GM12878 (cell line): ENCODE data around the gene ANO9. TPM values are rescaled to one million over a fixed set of nuclear protein-coding genes. Genes with fewer than 3 reads are reported as not detected.

Experiments
- ATAC-seq: fragments of 200-7000 bp; cut with Tn5 transposase; 3 replicates; pipeline ENCODE4 v1.9.1; 2020; ENCODE audit warnings: mild to moderate bottlenecking, moderate library complexity
- BruUV-seq: library from RNA; stranded (reverse); fragments of 400-500 nt; replicated peaks from 2 replicates; lab custom pipeline; 2021; lab: Mats Ljungman, UMichigan
- CTCF ChIA-PET: fragments of 300-600 bp; sonication (Branson Sonifier 250); formaldehyde crosslinking; extraction: SDS; loops from one replicate; lab custom pipeline; 2021; ENCODE audit warnings: inconsistent platforms; lab: Yijun Ruan, JAX
- POLR2A ChIA-PET: fragments of 350-600 bp; formaldehyde crosslinking; extraction: SDS; loops from one replicate; lab custom pipeline; 2021; ENCODE audit warnings: inconsistent platforms; lab: Charles Lee
- RAD21 ChIA-PET: fragments of 300-600 bp; sonication (Branson Sonifier 250); formaldehyde crosslinking; loops from one replicate; lab custom pipeline; 2023; ENCODE audit warnings: antibody characterized with exemption; ENCODE audit not compliant: unreplicated experiment; lab: Charles Lee
- SMC1A ChIA-PET: fragments of 300-600 bp; sonication (Branson Sonifier 250); formaldehyde crosslinking; loops from one replicate; lab custom pipeline; 2023; ENCODE audit not compliant: unreplicated experiment, uncharacterized antibody; lab: Charles Lee
- DNase-seq: peaks from one replicate; pipeline ENCODE4 v3.0.0-alpha.2; 2011; ENCODE audit warnings: low read depth, low spot score
- FAIRE-seq: peaks from 3 replicates; lab custom pipeline; 2011; peaks lifted over from hg19 to GRCh38; lab: Jason Lieb, UNC
- H2AFZ ChIP-seq: 2 replicates; pipeline ENCODE4 v1.6.0; 2011; ENCODE audit warnings: low read depth, low read length, control low read depth; ENCODE audit not compliant: control insufficient read depth
- H3K27ac ChIP-seq: 2 replicates; pipeline ENCODE4 v1.5.1; 2011; ENCODE audit warnings: control low read depth; ENCODE audit not compliant: control insufficient read depth, insufficient read depth
- H3K27me3 ChIP-seq, 2 experiments: replicated peaks in 1 of 2; 2 replicates each; pipeline versions ENCODE4 v1.6.0 to v1.6.1; 2011; ENCODE audit warnings: low read length in 1 of 2; ENCODE audit not compliant: control insufficient read depth in 2 of 2, insufficient read depth in 2 of 2
- H3K36me3 ChIP-seq, 2 experiments: 2 replicates each; pipeline ENCODE4 v1.5.1; 2011; ENCODE audit warnings: low read length in 1 of 2; ENCODE audit not compliant: control insufficient read depth in 2 of 2, insufficient read depth in 2 of 2
- H3K4me1 ChIP-seq: 2 replicates; pipeline ENCODE4 v1.6.1; 2011; ENCODE audit warnings: mild to moderate bottlenecking, low read length, moderate library complexity, mixed read lengths; ENCODE audit not compliant: control insufficient read depth, insufficient read depth
- H3K4me2 ChIP-seq: 2 replicates; pipeline ENCODE4 v1.6.0; 2011; ENCODE audit warnings: control low read depth; ENCODE audit not compliant: control insufficient read depth, insufficient read depth
- H3K4me3 ChIP-seq: fragments of 200-600 bp; sonication (generic); 2 replicates; pipeline ENCODE4 v1.5.1; 2016
- H3K79me2 ChIP-seq: 2 replicates; pipeline ENCODE4 v1.6.0; 2011; ENCODE audit warnings: low read length; ENCODE audit not compliant: control insufficient read depth, insufficient read depth
- H3K9ac ChIP-seq: 2 replicates; pipeline ENCODE4 v1.8.0; 2011; ENCODE audit warnings: low read length, control low read depth, mixed read lengths; ENCODE audit not compliant: control insufficient read depth, insufficient read depth
- H3K9me3 ChIP-seq: replicated peaks from 3 replicates; pipeline ENCODE4 v1.5.1; 2011; ENCODE audit warnings: mild to moderate bottlenecking, low read length; ENCODE audit not compliant: control insufficient read depth, insufficient read depth
- H4K20me1 ChIP-seq: 2 replicates; pipeline ENCODE4 v1.6.0; 2011; ENCODE audit not compliant: control insufficient read depth, insufficient read depth
- ATF2 ChIP-seq: IDR thresholded peaks from 2 replicates; pipeline ENCODE4 v1.6.1; 2012; ENCODE audit warnings: low read length, inconsistent platforms
- BCLAF1 ChIP-seq: fragments of 450-650 bp; IDR thresholded peaks from 2 replicates; pipeline ENCODE4 v1.6.1; 2017; ENCODE audit warnings: antibody characterized with exemption, mild to moderate bottlenecking, moderate library complexity
- E2F8 ChIP-seq: fragments of 450-650 bp; IDR thresholded peaks from 2 replicates; pipeline ENCODE4 v1.6.1; 2018; ENCODE audit warnings: mild to moderate bottlenecking, low read depth, moderate library complexity; ENCODE audit not compliant: partially characterized antibody
- HDGF ChIP-seq: fragments of 450-650 bp; IDR thresholded peaks from 2 replicates; pipeline ENCODE4 v1.6.1; 2016; ENCODE audit warnings: antibody characterized with exemption
- SUPT20H ChIP-seq: IDR thresholded peaks from 2 replicates; pipeline ENCODE4 v1.6.1; 2011; ENCODE audit warnings: low read depth, mild to moderate bottlenecking, low read length, moderate library complexity, borderline replicate concordance; ENCODE audit not compliant: control insufficient read depth
- USF2 ChIP-seq: IDR thresholded peaks from 2 replicates; pipeline ENCODE4 v1.6.1; 2011; ENCODE audit warnings: low read depth, low read length, improper control_type of control experiment, borderline replicate concordance
- WGBS: methylation state at CpG from one replicate; pipeline ENCODE4 v1.1.6; 2016; ENCODE audit warnings: low lambda C conversion rate; ENCODE audit not compliant: insufficient replicate concordance, insufficient coverage; ENCODE audit errors: missing lambda C conversion rate; 5-methylcytosine and 5-hydroxymethylcytosine counted together
- in situ Hi-C: fragments of 300-500 bp; cut with MboI; formaldehyde crosslinking; loops from 9 replicates; pipeline ENCODE4 v1.14.3; 2018; ENCODE audit warnings: mixed read lengths
- intact Hi-C: fragments of 100-400 bp; cut with micrococcal nuclease; formaldehyde crosslinking; loops from one replicate; pipeline ENCODE4 v1.14.2; 2022; ENCODE audit not compliant: unreplicated experiment
- polyA plus RNA-seq, 11 experiments: library from polyadenylated mRNA; depleted of rRNA in 4 of 11; unstranded in 6 of 11; stranded (reverse) in 5 of 11; fragments of >200 nt; fragmentation: Nextera tagmentation in 4 of 11; fragmentation: Illumina TruSeq in 1 of 11; extraction: Ambion mirVana in 4 of 11; extraction: Trizol in 1 of 11; gene quantifications; 1 replicate in 1 of 11; 2 replicates in 10 of 11; pipeline versions ENCODE4 v1.2.1 to v1.2.3, GENCODE V29; 2011 to 2016; ENCODE audit warnings: inconsistent platforms in 2 of 11, missing spikeins in 2 of 11, low read depth in 1 of 11
- total RNA-seq, 4 experiments: library from RNA; depleted of rRNA in 3 of 4; stranded (reverse); fragments of >200 nt in 3 of 4; fragmentation: Illumina TruSeq in 1 of 4; extraction: Trizol in 1 of 4; gene quantifications; 2 replicates each; pipeline versions ENCODE4 v1.2.1 to v1.2.3, GENCODE V29; 2013 to 2021

Gene ANO9
- total and polyA plus RNA-seq, 10 of the 15 experiments (the other 5 are each of a cell fraction or from before 2014, with no cell fraction given), result 0.21 to 42.3 (median 12.0) TPM

GRCh38 chr11:383431-383830 is 58.4 kb downstream of the ANO9 start (continued):
- TF ChIP-seq ATF2, result no peak
- TF ChIP-seq SUPT20H, result no peak

DNA sequence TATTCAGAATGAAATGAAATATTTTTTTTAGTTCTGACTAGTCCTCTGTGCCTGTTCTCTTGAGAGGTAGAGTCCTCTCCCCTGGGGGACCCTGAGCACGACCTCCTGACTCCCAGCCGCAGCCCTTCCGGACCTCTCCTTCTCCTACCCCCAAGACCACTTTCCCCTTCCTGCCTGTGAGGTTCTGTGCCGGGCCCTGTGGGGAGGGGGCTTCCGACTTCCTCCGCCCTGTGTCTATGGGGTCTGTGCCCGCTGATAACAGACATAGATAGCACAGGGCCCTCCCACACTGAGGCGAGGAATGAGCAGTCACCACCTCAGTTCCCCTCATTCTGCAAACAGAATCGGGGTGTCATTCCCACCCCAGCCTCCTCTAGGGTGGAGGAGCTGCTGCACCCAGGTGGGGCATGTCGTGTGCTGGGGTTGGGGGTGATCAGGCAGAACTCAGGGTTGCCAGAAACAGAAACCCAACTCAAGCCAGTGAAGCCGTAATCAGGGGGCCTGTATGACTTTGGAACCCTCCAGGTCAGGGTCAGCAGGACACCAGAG is 59.7 kb downstream of the ANO9 start:
- TF ChIP-seq USF2 (no peak), E2F8 (no peak), HDGF (no peak), BCLAF1 (no peak)
- peak; percentile 35 for ATAC-seq
- POLR2A ChIA-PET, result no interaction called here
- RAD21 ChIA-PET, result no interaction called here
- CTCF ChIA-PET, result no interaction called here
- Histone ChIP-seq H3K9ac (no peak overlapping the region), H3K36me3 (no peaks in the 10 kb centered on the region), H2AFZ (no peak overlapping the region), H3K9me3 (no peaks in the 10 kb centered on the region; the same call in 2 of the 3 replicates), H3K4me1 (no peaks in the 10 kb centered on the region), H3K79me2 (no peaks in the 10 kb centered on the region), H3K27me3 (no peaks in the 10 kb centered on the region), H3K4me2 (no peak overlapping the region), H3K27ac (no peak overlapping the region), H4K20me1 (no peaks in the 10 kb centered on the region), H3K4me3 (no peak overlapping the region)
- SMC1A ChIA-PET, result no interaction called here
- no TSS peak for BruUV-seq
- 12% methylated on average over 11 of the region's 11 CpGs for WGBS
- intact Hi-C loops (no loop called here), in situ Hi-C loops (no loop called here)
- no peak for DNase-seq
- FAIRE-seq, result no peak
